Stimulated activated naive CD4-positive, alpha-beta T cell (primary cell): ENCODE data around the gene TIGD1.
"Not testable (repeated sequence)": the region's sequence is repeated elsewhere in the genome, so short reads cannot be mapped to it uniquely, and the experiment has no call there.

ENCODE experiments used
- DNase-seq, 6 experiments: peaks; one replicate each; lab custom pipeline; 2025; lab: John Stamatoyannopoulos, UW

Gene TIGD1

GRCh38 chr2:232539298-232540231, 10.8 kb downstream of the TIGD1 start, which contains the start of gene CHRNG:
TSS of gene CHRNG (plus strand) at chr2:232539692. CDS start at chr2:232539748, 56 bp downstream.
- DNase-seq = no peak

- DNase-seq = no peak
These were observed 11.7 kb downstream of the TIGD1 start for GRCh38 chr2:232538671-232539070.

GRCh38 chr2:232537499-232537898, 12.9 kb downstream of the TIGD1 start:
- DNase-seq = no peak

GRCh38 chr2:232537079-232537478, 13.3 kb downstream of the TIGD1 start:
- no peak for DNase-seq

- no peak for DNase-seq
These were observed 14.4 kb downstream of the TIGD1 start for GRCh38 chr2:232535761-232536530.

DNA sequence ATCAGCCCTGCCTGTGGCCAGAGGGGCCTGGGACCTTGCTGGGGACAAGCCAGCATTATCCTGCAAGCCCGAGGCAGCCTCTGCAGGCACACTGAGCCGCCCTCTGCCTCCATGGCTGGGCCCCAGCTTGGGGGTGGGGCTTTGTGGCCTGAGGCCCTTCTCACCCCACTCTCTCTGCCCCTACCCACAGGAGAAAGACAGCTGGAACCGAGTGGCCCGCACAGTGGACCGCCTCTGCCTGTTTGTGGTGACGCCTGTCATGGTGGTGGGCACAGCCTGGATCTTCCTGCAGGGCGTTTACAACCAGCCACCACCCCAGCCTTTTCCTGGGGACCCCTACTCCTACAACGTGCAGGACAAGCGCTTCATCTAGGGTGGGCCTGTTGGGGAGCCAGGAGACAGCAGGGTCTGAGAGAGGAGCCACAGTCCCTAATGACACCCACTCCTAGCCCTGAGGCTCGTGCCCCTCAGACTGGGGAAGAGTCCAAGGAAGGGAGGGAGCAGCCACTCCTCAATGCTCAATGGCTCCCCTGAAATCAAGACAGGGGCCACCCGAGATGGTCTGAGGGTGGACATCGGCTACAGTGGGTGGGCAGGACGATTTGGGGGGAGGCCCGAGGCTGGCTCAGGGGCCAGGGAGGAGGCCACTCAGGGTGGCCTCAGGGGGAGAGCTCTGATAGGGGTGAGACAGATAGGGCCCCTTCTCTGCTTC, 15.3 kb downstream of the TIGD1 start:
- no peak for DNase-seq

GRCh38 chr2:232533944-232534710, 16.2 kb downstream of the TIGD1 start:
- no peak for DNase-seq

DNA sequence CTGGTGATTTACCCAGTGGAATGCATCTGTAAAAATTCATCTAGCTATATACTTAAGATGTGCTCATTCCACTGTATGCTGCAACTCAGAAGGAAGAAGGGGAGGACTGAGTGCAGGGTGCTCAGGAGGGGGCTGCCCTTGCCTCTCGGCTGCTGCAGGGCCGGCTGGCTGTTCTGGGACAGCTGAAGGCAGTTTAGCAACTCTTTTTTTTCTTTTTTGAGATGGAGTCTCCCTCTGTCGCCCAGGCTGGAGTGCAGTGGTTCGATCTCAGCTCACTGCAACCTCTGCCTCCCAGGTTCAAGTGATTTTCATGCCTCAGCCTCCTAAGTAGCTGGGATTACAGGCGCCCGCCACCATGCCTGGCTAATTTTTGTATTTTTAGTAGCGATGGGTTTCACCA, 17.5 kb downstream of the TIGD1 start:
- not testable (repeated sequence) for DNase-seq

- DNase-seq = no peak
These were observed 17.9 kb downstream of the TIGD1 start for GRCh38 chr2:232532419-232532818.

DNA sequence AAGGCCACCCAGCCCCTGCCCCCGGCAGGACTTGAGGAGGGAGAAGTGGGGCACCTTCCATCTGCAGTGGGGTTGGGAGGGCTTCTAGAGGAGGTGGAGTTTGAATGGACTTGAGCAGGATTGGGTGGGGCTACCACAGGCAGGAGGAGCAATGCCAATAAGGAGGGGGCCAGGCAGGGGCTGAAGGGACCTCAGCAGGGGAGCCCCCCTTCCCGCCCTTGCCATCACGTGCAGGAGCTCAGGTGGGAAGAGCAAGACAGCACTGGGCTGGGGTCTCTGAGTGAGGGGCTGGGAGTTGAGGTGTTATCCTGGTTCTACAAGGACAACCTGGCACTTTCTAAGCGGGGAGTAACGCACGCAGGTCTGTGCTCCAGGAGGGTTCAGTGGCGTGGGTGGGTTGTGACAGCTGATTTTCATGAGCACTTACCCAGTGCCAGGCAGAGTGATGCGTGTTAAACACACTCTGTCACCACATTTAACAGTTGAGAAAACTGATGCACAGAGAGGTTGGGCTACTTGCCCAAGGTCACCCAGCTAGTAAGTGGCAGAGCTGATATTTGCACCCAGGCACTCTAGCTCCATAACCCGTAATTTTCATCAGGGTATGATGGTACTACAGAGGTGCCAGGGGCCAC, 19.6 kb downstream of the TIGD1 start:
- no peak for DNase-seq

DNA sequence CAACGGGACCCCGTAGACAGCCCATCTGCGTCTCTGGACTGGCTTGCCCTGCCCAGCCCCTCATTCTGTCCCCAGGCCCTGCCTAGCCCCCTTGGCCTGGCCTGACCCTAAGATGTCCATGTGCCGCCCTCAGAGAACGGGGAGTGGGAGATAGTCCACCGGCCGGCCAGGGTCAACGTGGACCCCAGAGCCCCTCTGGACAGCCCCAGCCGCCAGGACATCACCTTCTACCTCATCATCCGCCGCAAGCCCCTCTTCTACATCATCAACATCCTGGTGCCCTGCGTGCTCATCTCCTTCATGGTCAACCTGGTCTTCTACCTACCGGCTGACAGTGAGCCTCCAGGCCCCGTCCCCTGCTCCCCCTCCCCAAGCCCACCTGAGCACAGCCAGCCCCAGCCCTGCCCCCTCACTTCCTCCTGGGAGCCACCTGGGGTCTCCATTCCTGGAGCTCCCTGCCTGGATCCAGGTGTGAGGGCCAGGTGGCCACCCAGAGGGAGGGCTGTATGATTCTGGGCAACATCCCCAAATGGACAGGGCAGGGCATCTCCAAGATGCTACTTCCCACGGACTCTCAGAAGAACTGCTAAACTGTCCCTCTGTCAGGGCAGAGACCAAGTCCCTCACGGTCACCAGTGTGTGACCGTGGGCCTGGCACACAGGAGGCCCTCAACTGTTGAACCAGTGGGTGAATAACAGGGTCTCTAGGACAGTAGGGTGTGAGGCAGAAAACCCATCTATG, 20.4 kb downstream of the TIGD1 start:
- no peak for DNase-seq

DNA sequence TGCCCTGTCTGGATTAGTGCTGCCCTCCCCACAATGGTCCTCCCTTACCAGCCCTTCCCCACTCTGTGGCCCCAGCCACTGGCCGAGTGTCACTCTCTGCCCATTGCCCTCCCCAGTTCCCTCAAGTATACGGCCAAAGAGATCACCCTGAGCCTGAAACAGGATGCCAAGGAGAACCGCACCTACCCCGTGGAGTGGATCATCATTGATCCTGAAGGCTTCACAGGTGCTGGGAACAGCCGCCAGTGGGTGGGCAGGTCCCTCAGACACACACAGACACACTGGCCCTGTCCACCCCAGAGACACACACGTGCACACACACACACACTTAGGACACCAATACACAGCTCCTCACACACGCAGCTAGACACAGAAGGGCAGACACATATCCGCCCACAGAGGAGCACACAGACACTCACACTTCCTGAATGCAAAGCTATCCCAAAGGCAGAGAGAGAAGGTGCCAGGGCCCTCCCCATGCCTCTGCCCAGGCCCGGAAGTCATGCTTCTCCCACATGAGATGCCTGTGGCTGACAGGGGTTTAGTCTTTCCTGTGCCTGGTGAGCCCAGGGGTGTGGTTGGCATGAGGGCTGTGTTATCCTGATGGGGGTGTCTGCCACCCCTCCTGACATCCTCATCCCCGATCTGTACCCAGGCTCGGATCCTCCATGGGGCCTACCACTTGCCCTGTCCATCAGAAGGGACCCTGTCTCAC, 21.5 kb downstream of the TIGD1 start:
- peak in 1 of 6 experiments; percentile 9 for DNase-seq

DNA sequence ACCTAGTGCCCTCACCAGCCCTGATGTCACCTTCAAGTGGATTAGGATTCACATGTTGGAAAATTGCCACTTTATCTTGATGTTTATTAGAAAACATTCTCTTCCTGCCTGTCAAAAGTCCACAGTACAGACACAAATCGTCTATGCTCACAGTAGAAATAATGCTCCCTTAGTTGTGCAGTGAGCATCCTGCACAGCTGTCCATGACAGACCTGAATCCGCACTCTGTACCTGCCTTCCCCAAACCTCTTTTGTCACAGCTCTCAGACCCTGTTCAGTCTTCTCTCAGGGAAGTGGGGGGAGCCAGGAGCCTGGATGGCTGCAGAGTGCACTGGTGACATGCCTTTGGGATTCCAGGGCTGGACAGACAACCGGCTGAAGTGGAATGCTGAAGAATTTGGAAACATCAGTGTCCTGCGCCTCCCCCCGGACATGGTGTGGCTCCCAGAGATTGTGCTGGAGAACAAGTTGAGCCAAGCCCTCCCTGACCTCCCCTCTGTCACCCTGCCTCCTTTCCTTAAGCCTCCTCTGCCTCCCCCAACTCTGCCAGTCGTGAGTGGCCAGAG, 22.4 kb downstream of the TIGD1 start:
- DNase-seq = no peak

DNA sequence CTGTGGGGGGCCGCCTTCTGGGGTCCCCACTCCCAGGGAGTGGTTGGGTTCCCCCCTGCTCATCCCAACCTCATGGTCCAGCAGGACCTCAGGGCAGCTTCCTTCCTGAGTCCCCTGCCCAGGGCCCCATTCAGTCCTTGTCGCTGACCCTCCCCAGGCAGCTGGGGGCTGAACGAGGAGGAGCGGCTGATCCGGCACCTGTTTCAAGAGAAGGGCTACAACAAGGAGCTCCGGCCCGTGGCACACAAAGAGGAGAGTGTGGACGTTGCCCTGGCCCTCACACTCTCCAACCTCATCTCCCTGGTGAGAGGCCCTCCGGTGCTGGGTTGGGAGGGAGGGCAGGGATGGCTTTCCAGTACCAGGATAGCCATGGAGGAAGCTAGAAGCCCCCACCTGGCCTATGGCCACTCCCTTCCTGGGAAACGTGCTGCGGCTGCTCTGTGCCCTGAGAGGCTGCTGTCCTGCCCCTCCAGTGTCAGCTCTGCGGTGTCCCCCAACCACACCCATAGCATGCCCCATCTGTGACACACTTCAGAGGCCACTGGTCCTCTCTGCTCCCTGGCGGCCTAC, 23.9 kb downstream of the TIGD1 start:
- DNase-seq = no peak

GRCh38 chr2:232525791-232526371, 24.5 kb downstream of the TIGD1 start, which contains the start of gene CHRND:
TSS of gene CHRND (plus strand) at chr2:232526160. CDS start at chr2:232526216, 56 bp downstream.
- DNase-seq = no peak

DNA sequence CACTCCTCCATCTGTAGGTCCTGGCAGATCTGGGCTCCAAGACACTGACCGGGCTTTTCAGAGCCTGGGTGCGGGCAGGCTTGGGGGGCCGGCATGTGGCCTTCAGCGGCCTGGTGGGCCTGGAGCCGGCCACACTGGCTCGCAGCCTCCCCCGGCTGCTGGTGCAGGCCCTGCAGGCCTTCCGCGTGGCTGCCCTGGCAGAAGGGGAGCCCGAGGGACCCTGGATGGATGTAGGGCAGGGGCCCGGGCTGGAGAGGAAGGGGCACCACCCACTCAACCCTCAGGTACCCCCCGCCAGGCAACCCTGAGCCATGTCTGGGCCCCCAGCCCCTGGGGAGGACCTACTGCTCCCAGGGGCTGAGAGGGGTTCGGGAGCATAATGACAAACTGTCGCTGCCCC, 25.2 kb downstream of the TIGD1 start:
- no peak for DNase-seq

GRCh38 chr2:232524771-232525170, 25.6 kb downstream of the TIGD1 start:
- no peak for DNase-seq
